Spleen (tissue), 11 donors: ENCODE results near the gene SRGAP1. TPM values are rescaled to one million over a fixed set of nuclear protein-coding genes. Genes with fewer than 3 reads are reported as not detected.

ENCODE experiments used
- DNase-seq: peaks from one replicate; pipeline ENCODE4 v3.0.0-alpha.2; 2020
- H3K27ac ChIP-seq, 8 donors: fragments of 200-600 bp; sonication (generic) in 7 of 8; 1 replicate in 4 of 8; 2 replicates in 4 of 8; pipeline versions ENCODE4 v1.5.0 to v1.8.0; 2016 to 2021; ENCODE audit warnings: inconsistent platforms in 4 of 8, mild to moderate bottlenecking in 4 of 8, moderate library complexity in 1 of 8
- H3K27me3 ChIP-seq, 7 donors: fragments of 200-600 bp; sonication (generic) in 6 of 7; replicated peaks in 1 of 7; 1 replicate in 4 of 7; 2 replicates in 3 of 7; pipeline versions ENCODE4 v1.5.0 to v1.8.0; 2016 to 2021; ENCODE audit warnings: inconsistent platforms in 3 of 7, mild to moderate bottlenecking in 1 of 7
- H3K36me3 ChIP-seq, 6 donors: fragments of 200-600 bp; sonication (generic) in 5 of 6; 1 replicate in 4 of 6; 2 replicates in 2 of 6; pipeline versions ENCODE4 v1.5.0 to v1.8.0; 2016 to 2021; ENCODE audit warnings: inconsistent platforms in 2 of 6
- H3K4me1 ChIP-seq, 6 donors: fragments of 200-600 bp; sonication (generic) in 5 of 6; 1 replicate in 3 of 6; 2 replicates in 3 of 6; pipeline versions ENCODE4 v1.5.0 to v1.8.0; 2016 to 2021; ENCODE audit warnings: inconsistent platforms in 3 of 6
- H3K4me3 ChIP-seq, 8 donors: fragments of 200-600 bp; sonication (generic) in 7 of 8; 1 replicate in 4 of 8; 2 replicates in 4 of 8; pipeline versions ENCODE4 v1.5.0 to v1.8.0; 2016 to 2021; ENCODE audit warnings: inconsistent platforms in 4 of 8, mild to moderate bottlenecking in 4 of 8, moderate library complexity in 2 of 8
- H3K9me3 ChIP-seq, 8 donors: fragments of 200-600 bp; sonication (generic) in 7 of 8; 1 replicate in 4 of 8; 2 replicates in 4 of 8; pipeline versions ENCODE4 v1.5.0 to v1.8.0; 2016 to 2021; ENCODE audit warnings: inconsistent platforms in 4 of 8
- POLR2A ChIP-seq, 3 donors: fragments of 450-650 bp; IDR thresholded peaks; one replicate each; pipeline ENCODE4 v1.5.1; 2017; ENCODE audit warnings: antibody characterized with exemption in 3 of 3, mild to moderate bottlenecking in 1 of 3
- POLR2AphosphoS5 ChIP-seq, 3 donors: sonication (generic); formaldehyde crosslinking; IDR thresholded peaks; one replicate each; pipeline ENCODE4 v1.5.1; 2017; ENCODE audit warnings: antibody characterized with exemption in 3 of 3
- WGBS, 5 donors: extraction: QIAGEN DNeasy Blood & Tissue Kit in 3 of 5; methylation state at CpG; one replicate each; pipeline versions ENCODE4 v1.1.5 to v1.1.7; 2013 to 2018; 5-methylcytosine and 5-hydroxymethylcytosine counted together
- intact Hi-C: fragments of 100-400 bp; cut with DNase I; formaldehyde crosslinking; loops from one replicate; pipeline ENCODE4 v1.15.0; 2023; ENCODE audit warnings: low total_unique reads
- polyA plus RNA-seq, 3 donors: library from polyadenylated mRNA; stranded (reverse); fragments of 200-250 nt; gene quantifications; one replicate each; pipeline ENCODE4 v1.2.1, GENCODE V29; 2013
- small RNA-seq, 4 donors: library from RNA; depleted of rRNA; stranded (forward); fragments of <200 nt; gene quantifications; one replicate each; pipeline ENCODE3, GENCODE V24; 2016
- total RNA-seq, 7 donors: library from RNA; depleted of rRNA in 3 of 7; stranded (reverse); fragments of >200 nt in 3 of 7; fragmentation: NEBNext Ultra II Directional in 4 of 7; extraction: Animal tissue kit (Norgen Biotek cat#: 25700) in 4 of 7; gene quantifications; one replicate each; pipeline versions ENCODE4 v1.1.0 to v1.2.1, GENCODE V29; 2016 to 2021
- TF ChIP-seq, protein P1 (sequence below), 11 experiments: fragments of 200-600 bp in 7 of 11; fragments of 450-650 bp in 4 of 11; sonication (generic) in 4 of 11; IDR thresholded peaks in 8 of 11; conservative IDR thresholded peaks in 3 of 11; 1 replicate in 7 of 11; 2 replicates in 4 of 11; pipeline versions ENCODE4 v1.4.0 to v1.8.0; 2016 to 2021; ENCODE audit warnings: antibody characterized with exemption in 11 of 11, inconsistent platforms in 4 of 11, mild to moderate bottlenecking in 1 of 11
- donor health status: healthy with polysubstance abuse.
- donor health status: DM: no; HTN: no; CAD: no; lungs with moderate emphysema.
- donor health status: DM: no; HTN: no; CAD: no.
- donor health status: Bipolar disorder and iron deficiency.
- donor health status: healthy.
- donor health status: DM: no; HTN: no; CAD: no.
- donor health status: DM: yes; HTN: yes; CAD: no.

The SRGAP1 gene
- total and polyA plus RNA-seq, 10 donors, result 0.37 to 20.1 (median 13.4) TPM

DNA sequence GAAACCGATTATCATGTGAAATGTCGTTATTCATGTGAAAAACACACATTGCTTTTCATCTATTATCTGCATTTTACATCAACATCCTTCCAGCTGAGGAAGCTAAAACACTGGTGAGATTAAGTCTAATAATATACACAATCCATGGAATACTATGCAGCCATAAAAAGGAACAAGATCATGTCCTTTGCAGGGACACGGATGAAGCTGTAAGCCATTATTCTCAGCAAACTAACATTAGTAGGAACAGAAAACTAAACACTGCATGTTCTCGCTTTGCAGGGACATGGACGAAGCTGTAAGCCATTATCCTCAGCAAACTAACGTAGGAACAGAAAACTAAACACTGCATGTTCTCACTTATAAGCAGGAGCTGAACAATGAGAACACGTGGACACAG, 359.3 kb downstream of the SRGAP1 start:
- intact Hi-C loops, result no loop called here

DNA sequence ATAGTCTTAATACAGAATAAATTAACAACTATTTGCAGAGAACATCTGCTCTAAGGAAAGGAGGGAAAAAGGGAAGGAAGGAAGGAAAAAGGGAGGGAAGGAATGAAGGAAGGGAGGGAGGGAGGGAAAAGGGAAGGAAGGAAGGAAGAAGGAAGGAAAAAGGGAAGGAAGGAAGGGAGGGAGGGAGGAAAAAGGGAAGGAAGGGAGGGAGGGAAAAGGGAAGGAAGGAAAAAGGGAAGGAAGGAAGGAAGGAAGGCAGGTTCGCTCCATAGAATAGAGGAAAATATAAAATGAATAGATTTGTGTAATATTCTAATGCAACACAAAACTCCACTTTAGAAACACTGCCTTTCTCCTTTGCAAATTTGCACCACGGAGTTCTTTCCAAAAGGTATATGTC, 361.0 kb downstream of the SRGAP1 start:
- peaks cover 0 to 53% (median 11%) of the 10 kb centered on the region in 6 donors for H3K36me3 ChIP-seq
- no peaks in the 10 kb centered on the region for H3K4me1 ChIP-seq
- no peak for DNase-seq
- no peaks in the 10 kb centered on the region for H3K9me3 ChIP-seq
- no peaks in the 10 kb centered on the region for H3K27me3 ChIP-seq
- no peak overlapping the region for H3K4me3 ChIP-seq
- intact Hi-C loops, result no loop called here
- H3K27ac ChIP-seq, result no peak overlapping the region
- no peak for TF ChIP-seq POLR2A (IDR thresholded peaks at IDR 0.05)
- TF ChIP-seq POLR2AphosphoS5 (IDR thresholded peaks at IDR 0.05), result no peak
- TF ChIP-seq, protein P1, sequence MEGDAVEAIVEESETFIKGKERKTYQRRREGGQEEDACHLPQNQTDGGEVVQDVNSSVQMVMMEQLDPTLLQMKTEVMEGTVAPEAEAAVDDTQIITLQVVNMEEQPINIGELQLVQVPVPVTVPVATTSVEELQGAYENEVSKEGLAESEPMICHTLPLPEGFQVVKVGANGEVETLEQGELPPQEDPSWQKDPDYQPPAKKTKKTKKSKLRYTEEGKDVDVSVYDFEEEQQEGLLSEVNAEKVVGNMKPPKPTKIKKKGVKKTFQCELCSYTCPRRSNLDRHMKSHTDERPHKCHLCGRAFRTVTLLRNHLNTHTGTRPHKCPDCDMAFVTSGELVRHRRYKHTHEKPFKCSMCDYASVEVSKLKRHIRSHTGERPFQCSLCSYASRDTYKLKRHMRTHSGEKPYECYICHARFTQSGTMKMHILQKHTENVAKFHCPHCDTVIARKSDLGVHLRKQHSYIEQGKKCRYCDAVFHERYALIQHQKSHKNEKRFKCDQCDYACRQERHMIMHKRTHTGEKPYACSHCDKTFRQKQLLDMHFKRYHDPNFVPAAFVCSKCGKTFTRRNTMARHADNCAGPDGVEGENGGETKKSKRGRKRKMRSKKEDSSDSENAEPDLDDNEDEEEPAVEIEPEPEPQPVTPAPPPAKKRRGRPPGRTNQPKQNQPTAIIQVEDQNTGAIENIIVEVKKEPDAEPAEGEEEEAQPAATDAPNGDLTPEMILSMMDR (IDR thresholded peaks at IDR 0.05 in 8 of 11, conservative IDR thresholded peaks at IDR 0.05 in 3 of 11), result no peak
- 83 to 88% (median 85%) methylated on average over 2 of the region's 2 CpGs for WGBS, 5 donors

More for the DNA sequence above, 359.3 kb downstream of the SRGAP1 start:
- DNase-seq, result no peak
- 55 to 72% (median 66%) methylated on average over 7 of the region's 7 CpGs for WGBS, 5 donors
- Histone ChIP-seq H3K27ac (no peak overlapping the region), H3K4me1 (no peaks in the 10 kb centered on the region), H3K27me3 (no peaks in the 10 kb centered on the region), H3K36me3 (peaks cover 0 to 53% (median 7%) of the 10 kb centered on the region in 6 donors), H3K4me3 (no peak overlapping the region), H3K9me3 (no peaks in the 10 kb centered on the region)
- TF ChIP-seq, protein P1 (IDR thresholded peaks at IDR 0.05 in 8 of 11, conservative IDR thresholded peaks at IDR 0.05 in 3 of 11), result no peak
- no peak for TF ChIP-seq POLR2AphosphoS5 (IDR thresholded peaks at IDR 0.05)
- TF ChIP-seq POLR2A (IDR thresholded peaks at IDR 0.05), result no peak

DNA sequence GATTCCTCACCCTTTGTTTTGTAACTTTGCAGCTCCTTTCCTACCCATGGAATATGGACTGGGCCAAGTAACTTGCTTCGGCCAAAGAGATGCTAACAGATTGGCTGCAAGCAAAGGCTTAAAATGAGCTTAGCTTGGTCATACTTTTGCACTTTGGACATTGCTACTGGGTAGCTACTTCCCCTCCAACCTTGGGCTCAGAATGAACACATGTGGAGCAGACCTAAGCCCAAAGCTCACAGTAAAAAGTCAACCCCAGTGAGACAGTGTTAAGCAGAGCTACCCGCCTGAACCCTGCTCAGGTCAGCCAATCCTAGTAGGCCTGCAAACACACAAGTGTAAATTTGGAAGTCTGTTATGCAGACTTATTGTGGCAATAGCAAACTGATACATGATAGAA, 363.0 kb downstream of the SRGAP1 start:
- H3K9me3 ChIP-seq, result no peaks in the 10 kb centered on the region
- intact Hi-C loops, result no loop called here
- H3K36me3 ChIP-seq, result peaks cover 0 to 59% (median 14%) of the 10 kb centered on the region in 6 donors
- H3K4me1 ChIP-seq, result no peaks in the 10 kb centered on the region
- no peak overlapping the region for H3K27ac ChIP-seq
- DNase-seq, result no peak
- 96 to 99% (median 97%) methylated on average over 2 of the region's 2 CpGs for WGBS, 5 donors
- TF ChIP-seq POLR2A (IDR thresholded peaks at IDR 0.05), result no peak
- TF ChIP-seq POLR2AphosphoS5 (IDR thresholded peaks at IDR 0.05), result no peak
- TF ChIP-seq, protein P1 (IDR thresholded peaks at IDR 0.05 in 8 of 11, conservative IDR thresholded peaks at IDR 0.05 in 3 of 11), result no peak
- H3K27me3 ChIP-seq, result no peaks in the 10 kb centered on the region
- H3K4me3 ChIP-seq, result no peak overlapping the region

Small RNA genes lying within 50 kb of the gene (small RNA-seq; reads per million reads assigned to genes)
- gene AC020611.1 (0 reads per million in 4 donors), gene RNU6-1009P (0 reads per million in 4 donors)

Other genes starting within 250 kb of the SRGAP1 start
- gene DPY19L2, start 176.2 kb upstream of the SRGAP1 start, total RNA-seq, result 1 to 10 TPM; 1.2 to 6.7 (median 4.6) TPM
- gene DPY19L2, start 176.2 kb upstream of the SRGAP1 start, polyA plus RNA-seq, result 1 to 10 TPM; 2.9 to 3.7 (median 3.4) TPM
- 10 to 100 TPM; 14.6 to 23.0 (median 17.4) TPM for gene RXYLT1, start 64.8 kb upstream of the SRGAP1 start, total RNA-seq
- gene RXYLT1, start 64.8 kb upstream of the SRGAP1 start, polyA plus RNA-seq, result 10 to 100 TPM in 2 of 3 donors, 1 to 10 TPM in 1; 9.2 to 11.8 (median 10.5) TPM